Measurements from ENCODE around the gene TLCD2.

TLCD2 gene

DNA sequence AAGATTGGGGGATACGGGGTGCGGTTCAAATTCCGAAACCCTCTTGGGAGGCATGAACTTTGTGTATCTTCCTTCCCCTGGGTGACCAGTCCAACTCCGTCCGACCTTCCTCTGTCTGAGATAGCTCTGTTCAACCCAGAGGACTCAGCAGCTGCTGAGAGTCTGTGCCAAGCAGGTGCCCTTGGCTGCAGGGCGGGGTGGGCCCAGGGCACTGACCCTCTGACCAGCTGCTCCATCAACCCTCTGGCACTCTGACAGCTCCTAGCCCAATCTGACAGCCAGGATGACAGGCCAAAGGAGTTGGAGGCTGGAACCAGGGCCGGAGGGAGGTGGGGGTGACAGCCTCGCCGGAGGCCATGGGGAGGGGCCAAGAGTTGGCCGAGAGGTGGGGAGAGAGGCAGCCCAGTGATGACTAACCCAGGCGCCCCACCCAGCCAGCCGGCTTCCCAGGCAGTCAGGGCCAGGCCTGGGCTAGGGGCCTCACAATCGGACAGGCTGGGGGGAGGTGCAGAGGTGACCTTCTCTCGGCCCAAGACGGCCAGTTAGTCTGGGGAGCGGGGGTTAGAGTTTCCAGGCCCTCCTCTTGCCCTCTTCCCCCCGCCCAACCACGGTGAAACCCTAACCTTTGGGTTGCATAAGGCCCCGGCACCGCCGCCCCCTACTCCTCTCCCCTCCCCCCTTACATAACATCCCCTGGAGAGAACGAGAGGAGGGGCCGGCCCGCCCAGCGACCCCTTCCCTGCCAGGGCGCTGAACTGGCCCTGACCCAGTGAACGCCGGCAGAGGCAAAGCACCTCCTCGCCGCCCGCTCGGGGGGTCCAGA, 5.0 kb upstream of the TLCD2 start:
- Histone ChIP-seq H3K4ac (ENCODE audit: low read length) (no peak overlapping the region), H3K27ac (replicated peaks; ENCODE audit: low read length) (peak overlapping the region; percentile 63), H2AK5ac (ENCODE audit: low read depth, low read length) (no peak overlapping the region), H2BK12ac (ENCODE audit: low read length) (no peak overlapping the region), H4K91ac (ENCODE audit: low read depth, low read length, poor library complexity) (no peak overlapping the region), H3K18ac (ENCODE audit: low read length) (peak overlapping the region; percentile 67), H3K14ac (ENCODE audit: low read length) (peak overlapping the region; percentile 85), H3K4me3 (ENCODE audit: low read length in 2 of 2) (peak overlapping the region; percentile 67 to 94), H2AFZ (ENCODE audit: low read length) (peak overlapping the region; percentile 85), H3K4me1 (ENCODE audit: control insufficient read depth in 2 of 2, insufficient read depth in 1 of 2, low read depth in 1 of 2, low read length in 2 of 2) (peaks cover 19 to 23% of the 10 kb centered on the region in 2 donors), H4K8ac (ENCODE audit: low read depth, low read length) (no peak overlapping the region), H2BK5ac (ENCODE audit: low read length) (no peak overlapping the region), H3K4me2 (ENCODE audit: insufficient read depth, low read length, poor library complexity, severe bottlenecking) (peak overlapping the region; percentile 99), H3K79me1 (ENCODE audit: low read depth, low read length) (peaks cover 2% of the 10 kb centered on the region), H2BK15ac (ENCODE audit: low read length) (no peak overlapping the region), H3K9me3 (replicated peaks in 1 of 2; ENCODE audit: control insufficient read depth in 2 of 2, insufficient read depth in 1 of 2, low read depth in 1 of 2, low read length in 2 of 2) (no peaks in the 10 kb centered on the region), H3K36me3 (replicated peaks in 1 of 2; ENCODE audit: control insufficient read depth in 2 of 2, insufficient read depth in 2 of 2, low read length in 2 of 2) (no peaks in the 10 kb centered on the region), H3K23ac (ENCODE audit: low read depth, low read length, poor library complexity) (peak overlapping the region; percentile 80), H3K9ac (ENCODE audit: low read depth, low read length, poor library complexity) (peak overlapping the region; percentile 38), H2BK120ac (ENCODE audit: low read depth, low read length) (peak overlapping the region; percentile 55), H3K27me3 (ENCODE audit: control insufficient read depth in 3 of 3, insufficient read depth in 3 of 3, low read depth in 1 of 3, low read length in 3 of 3) (peaks cover 0 to 7% (median 0%) of the 10 kb centered on the region in 3 experiments)
- DNase-seq (ENCODE audit: low spot score), result no peak
- no CpG with 5 or more reads among the region's 32 CpGs for WGBS, 2 donors (ENCODE audit: extremely low coverage in 2 of 2, insufficient read length in 2 of 2, insufficient replicate concordance in 1 of 2)

DNA sequence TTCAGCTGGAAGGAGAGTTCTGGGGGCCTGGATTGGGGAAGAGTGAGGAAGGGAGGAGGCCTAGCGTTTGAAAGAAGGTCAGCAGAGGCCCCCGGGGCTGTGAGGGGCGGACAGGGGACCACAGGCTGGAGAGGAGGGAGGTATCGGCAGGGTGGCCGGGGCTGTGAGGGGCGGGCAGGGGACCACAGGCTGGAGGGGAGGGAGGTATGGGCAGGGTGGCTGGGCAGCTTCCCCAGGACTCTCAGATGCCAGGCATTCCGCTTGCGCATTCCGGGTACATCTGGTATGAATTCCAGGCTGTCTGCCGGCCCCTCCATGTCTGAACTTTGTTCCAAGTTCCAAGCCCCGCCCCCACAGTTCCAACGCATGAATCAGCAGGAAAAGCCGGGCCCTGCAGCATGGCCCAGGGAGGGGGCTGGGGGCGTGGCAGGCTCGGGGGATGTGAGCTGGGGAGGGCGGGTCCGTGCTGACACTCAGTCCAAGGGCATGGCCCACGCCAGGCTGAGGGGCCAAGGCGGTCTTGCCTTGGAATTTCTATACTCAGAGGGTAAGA, 4.3 kb upstream of the TLCD2 start:
- Histone ChIP-seq H2BK12ac (ENCODE audit: low read length) (no peak overlapping the region), H3K14ac (ENCODE audit: low read length) (no peak overlapping the region), H3K4me1 (ENCODE audit: control insufficient read depth in 2 of 2, insufficient read depth in 1 of 2, low read depth in 1 of 2, low read length in 2 of 2) (peaks cover 19 to 23% of the 10 kb centered on the region in 2 donors), H3K18ac (ENCODE audit: low read length) (peak overlapping the region; percentile 49), H3K27ac (replicated peaks; ENCODE audit: low read length) (peak overlapping the region; percentile 62), H3K27me3 (ENCODE audit: control insufficient read depth in 3 of 3, insufficient read depth in 3 of 3, low read depth in 1 of 3, low read length in 3 of 3) (peaks cover 0 to 9% (median 2%) of the 10 kb centered on the region in 3 experiments), H3K9ac (ENCODE audit: low read depth, low read length, poor library complexity) (peak overlapping the region; percentile 9), H2BK15ac (ENCODE audit: low read length) (no peak overlapping the region), H2AK5ac (ENCODE audit: low read depth, low read length) (no peak overlapping the region), H4K8ac (ENCODE audit: low read depth, low read length) (no peak overlapping the region), H2BK5ac (ENCODE audit: low read length) (peak overlapping the region; percentile 27), H3K4ac (ENCODE audit: low read length) (no peak overlapping the region), H2AFZ (ENCODE audit: low read length) (peak overlapping the region; percentile 85), H3K36me3 (replicated peaks in 1 of 2; ENCODE audit: control insufficient read depth in 2 of 2, insufficient read depth in 2 of 2, low read length in 2 of 2) (no peaks in the 10 kb centered on the region), H3K9me3 (replicated peaks in 1 of 2; ENCODE audit: control insufficient read depth in 2 of 2, insufficient read depth in 1 of 2, low read depth in 1 of 2, low read length in 2 of 2) (no peaks in the 10 kb centered on the region), H3K79me1 (ENCODE audit: low read depth, low read length) (peaks cover 2% of the 10 kb centered on the region), H4K91ac (ENCODE audit: low read depth, low read length, poor library complexity) (no peak overlapping the region), H3K23ac (ENCODE audit: low read depth, low read length, poor library complexity) (no peak overlapping the region), H2BK120ac (ENCODE audit: low read depth, low read length) (peak overlapping the region; percentile 24), H3K4me2 (ENCODE audit: insufficient read depth, low read length, poor library complexity, severe bottlenecking) (peak overlapping the region; percentile 99), H3K4me3 (ENCODE audit: low read length in 2 of 2) (peak overlapping the region; percentile 67 to 94)
- no CpG with 5 or more reads among the region's 19 CpGs for WGBS, 2 donors (ENCODE audit: extremely low coverage in 2 of 2, insufficient read length in 2 of 2, insufficient replicate concordance in 1 of 2)
- peak; percentile 92 for DNase-seq (ENCODE audit: low spot score)

DNA sequence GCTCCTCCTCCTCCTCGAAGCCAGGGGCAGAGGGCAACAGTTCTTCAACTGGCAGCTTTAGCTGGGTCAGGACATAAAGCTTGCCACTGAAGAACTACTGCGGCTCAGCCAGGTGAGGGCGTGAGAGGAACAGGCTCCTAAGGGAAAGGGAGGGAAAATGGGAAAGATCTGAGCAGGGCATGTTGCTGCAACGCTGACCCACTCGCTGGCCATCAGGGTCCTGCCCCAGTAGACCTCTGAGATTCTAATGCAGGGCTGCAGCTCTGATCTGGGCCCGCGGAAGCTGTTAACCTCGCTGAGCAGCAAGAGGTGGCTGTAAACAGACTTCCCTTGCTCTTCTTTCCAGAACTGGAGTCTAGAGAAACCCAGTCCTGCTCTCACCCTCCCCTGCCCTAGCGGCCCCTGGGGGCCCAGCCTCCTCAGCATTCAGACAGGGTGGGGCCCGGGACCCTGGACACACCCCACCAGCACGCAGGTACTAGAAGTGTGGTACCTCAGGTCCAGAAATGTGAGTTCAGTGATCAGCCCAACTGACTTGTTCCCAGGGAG, 3.8 kb upstream of the TLCD2 start:
- H3K4me1 ChIP-seq (ENCODE audit: control insufficient read depth in 2 of 2, insufficient read depth in 1 of 2, low read depth in 1 of 2, low read length in 2 of 2), result peaks cover 19 to 23% of the 10 kb centered on the region in 2 donors
- no CpG with 5 or more reads among the region's 11 CpGs for WGBS, 2 donors (ENCODE audit: extremely low coverage in 2 of 2, insufficient read length in 2 of 2, insufficient replicate concordance in 1 of 2)
- peak overlapping the region; percentile 9 for H3K9ac ChIP-seq (ENCODE audit: low read depth, low read length, poor library complexity)
- H2BK120ac ChIP-seq (ENCODE audit: low read depth, low read length), result peak overlapping the region; percentile 24
- H2AK5ac ChIP-seq (ENCODE audit: low read depth, low read length), result no peak overlapping the region
- peak overlapping the region; percentile 27 for H2BK5ac ChIP-seq (ENCODE audit: low read length)
- H3K36me3 ChIP-seq (replicated peaks in 1 of 2; ENCODE audit: control insufficient read depth in 2 of 2, insufficient read depth in 2 of 2, low read length in 2 of 2), result no peaks in the 10 kb centered on the region
- no peaks in the 10 kb centered on the region for H3K9me3 ChIP-seq (replicated peaks in 1 of 2; ENCODE audit: control insufficient read depth in 2 of 2, insufficient read depth in 1 of 2, low read depth in 1 of 2, low read length in 2 of 2)
- peak; percentile 59 for DNase-seq (ENCODE audit: low spot score)
- H3K4me3 ChIP-seq (ENCODE audit: low read length in 2 of 2), result peak overlapping the region; percentile 5 to 67
- no peak overlapping the region for H3K4ac ChIP-seq (ENCODE audit: low read length)
- H3K4me2 ChIP-seq (ENCODE audit: insufficient read depth, low read length, poor library complexity, severe bottlenecking), result peak overlapping the region; percentile 51
- no peak overlapping the region for H2BK12ac ChIP-seq (ENCODE audit: low read length)
- peak overlapping the region; percentile 62 for H3K27ac ChIP-seq (replicated peaks; ENCODE audit: low read length)
- no peak overlapping the region for H4K8ac ChIP-seq (ENCODE audit: low read depth, low read length)
- H4K91ac ChIP-seq (ENCODE audit: low read depth, low read length, poor library complexity), result no peak overlapping the region
- H3K23ac ChIP-seq (ENCODE audit: low read depth, low read length, poor library complexity), result no peak overlapping the region
- H2AFZ ChIP-seq (ENCODE audit: low read length), result peak overlapping the region; percentile 85
- peaks cover 2% of the 10 kb centered on the region for H3K79me1 ChIP-seq (ENCODE audit: low read depth, low read length)
- peak overlapping the region; percentile 49 for H3K18ac ChIP-seq (ENCODE audit: low read length)
- H2BK15ac ChIP-seq (ENCODE audit: low read length), result no peak overlapping the region
- H3K27me3 ChIP-seq (ENCODE audit: control insufficient read depth in 3 of 3, insufficient read depth in 3 of 3, low read depth in 1 of 3, low read length in 3 of 3), result peaks cover 0 to 12% (median 2%) of the 10 kb centered on the region in 3 experiments
- no peak overlapping the region for H3K14ac ChIP-seq (ENCODE audit: low read length)

Measured in neuronal stem cell (in vitro differentiated cells).